A549 (cell line): ENCODE results near the gene ZNF530. TPM values are rescaled to one million over a fixed set of nuclear protein-coding genes. Genes with fewer than 3 reads are reported as not detected.

Experiments
- ATAC-seq, 2 experiments: fragments of 200-7000 bp in 1 of 2; fragments of >200 bp in 1 of 2; cut with Nextera tagmentation in 1 of 2; cut with Tn5 transposase in 1 of 2; 3 replicates each; pipeline versions ENCODE4 v1.8.0 to v1.9.1; 2018 to 2020; ENCODE audit warnings: mild to moderate bottlenecking in 1 of 2, moderate library complexity in 1 of 2
- CTCF ChIA-PET: fragments of 300-600 bp; sonication (Branson Sonifier 250); formaldehyde crosslinking; extraction: SDS; loops from one replicate; lab custom pipeline; 2021; ENCODE audit warnings: antibody characterized with exemption, inconsistent platforms; lab: Yijun Ruan, JAX
- POLR2A ChIA-PET: fragments of 350-600 bp; formaldehyde crosslinking; extraction: SDS; loops from one replicate; lab custom pipeline; 2021; ENCODE audit warnings: antibody characterized with exemption, inconsistent platforms; lab: Yijun Ruan, JAX
- DNase-seq, 2 experiments: peaks; one replicate each; pipeline versions ENCODE4 v3.0.0 to v3.0.0-alpha.2; 2011 to 2016; ENCODE audit warnings: low read depth in 1 of 2, low spot score in 1 of 2
- FAIRE-seq: peaks from 2 replicates; lab custom pipeline; 2011; peaks lifted over from hg19 to GRCh38; lab: Jason Lieb, UNC
- H3K27ac ChIP-seq, 2 experiments: fragments of >200 bp; sonication (Bioruptor Twin); formaldehyde crosslinking; 3 replicates each; pipeline ENCODE4 v1.5.1; 2016 to 2017
- H3K4me1 ChIP-seq: fragments of >200 bp; sonication (Bioruptor Twin); formaldehyde crosslinking; 3 replicates; pipeline ENCODE4 v1.6.1; 2016
- H3K4me2 ChIP-seq: fragments of >200 bp; sonication (Bioruptor Twin); formaldehyde crosslinking; 3 replicates; pipeline ENCODE4 v1.6.1; 2016
- H3K4me3 ChIP-seq: fragments of >200 bp; sonication (Bioruptor Twin); formaldehyde crosslinking; 3 replicates; pipeline ENCODE4 v1.5.1; 2016
- H3K9me3 ChIP-seq: fragments of >200 bp; sonication (Bioruptor Twin); formaldehyde crosslinking; 3 replicates; pipeline ENCODE4 v1.6.1; 2016
- BHLHE40 ChIP-seq: IDR thresholded peaks from 2 replicates; pipeline ENCODE4 v1.6.1; 2012; ENCODE audit warnings: low read depth, low read length, inconsistent platforms
- CBX8 ChIP-seq: fragments of 200-600 bp; sonication (generic); IDR thresholded peaks from 2 replicates; pipeline ENCODE4 v1.6.1; 2016
- CEBPB ChIP-seq, 2 experiments: fragments of >200 bp in 1 of 2; sonication (Bioruptor Twin) in 1 of 2; formaldehyde crosslinking in 1 of 2; IDR thresholded peaks; 2 replicates each; pipeline ENCODE4 v1.6.1; 2012 to 2016
- CHD4 ChIP-seq: fragments of 200-600 bp; sonication (generic); IDR thresholded peaks from 2 replicates; pipeline ENCODE4 v1.6.1; 2016; ENCODE audit warnings: antibody characterized with exemption, mild to moderate bottlenecking, borderline replicate concordance
- EP300 ChIP-seq, 2 experiments: fragments of >200 bp; sonication (Bioruptor Twin); formaldehyde crosslinking; IDR thresholded peaks; 2 replicates in 1 of 2; 3 replicates in 1 of 2; pipeline ENCODE4 v1.6.1; 2016 to 2017
- ESRRA ChIP-seq: fragments of 150-350 bp; IDR thresholded peaks from 2 replicates; pipeline ENCODE4 v1.6.1; 2014; ENCODE audit warnings: mild to moderate bottlenecking, low read length, borderline replicate concordance
- FOSB ChIP-seq: fragments of 250-450 bp; sonication (Bioruptor Pico); IDR thresholded peaks from 2 replicates; pipeline ENCODE4 v1.5.0; 2020; ENCODE audit warnings: mild to moderate bottlenecking, moderate library complexity
- HDAC2 ChIP-seq: fragments of 200-600 bp; sonication (generic); IDR thresholded peaks from 2 replicates; pipeline ENCODE4 v1.6.1; 2016
- HEYL ChIP-seq: fragments of 250-450 bp; sonication (Bioruptor Pico); IDR thresholded peaks from 2 replicates; pipeline ENCODE4 v1.8.0; 2021; ENCODE audit warnings: mild to moderate bottlenecking, moderate library complexity
- JUN ChIP-seq, 2 experiments: fragments of >200 bp; sonication (Bioruptor Twin); formaldehyde crosslinking; IDR thresholded peaks; 2 replicates in 1 of 2; 3 replicates in 1 of 2; pipeline ENCODE4 v1.6.1; 2016 to 2017
- MYC ChIP-seq: IDR thresholded peaks from 2 replicates; pipeline ENCODE4 v1.6.1; 2012; ENCODE audit warnings: mild to moderate bottlenecking, inconsistent platforms, low read length, improper control_type of control experiment, borderline replicate concordance
- NPAS2 ChIP-seq: fragments of 250-450 bp; sonication (Bioruptor Pico); IDR thresholded peaks from 2 replicates; pipeline ENCODE4 v1.8.0; 2022; ENCODE audit warnings: mild to moderate bottlenecking, moderate library complexity, borderline replicate concordance
- PHF8 ChIP-seq: fragments of 200-600 bp; sonication (generic); IDR thresholded peaks from 2 replicates; pipeline ENCODE4 v1.6.1; 2016; ENCODE audit warnings: low read depth, mild to moderate bottlenecking, antibody characterized with exemption, moderate library complexity, borderline replicate concordance
- POLR2A ChIP-seq: IDR thresholded peaks from 2 replicates; pipeline ENCODE4 v1.6.1; 2012; ENCODE audit warnings: mild to moderate bottlenecking, low read length
- POLR2AphosphoS2 ChIP-seq: conservative IDR thresholded peaks from 2 replicates; pipeline ENCODE4 v1.6.1; 2012; ENCODE audit warnings: low read length, improper control_type of control experiment, inconsistent platforms
- RFX5 ChIP-seq: fragments of 450-650 bp; IDR thresholded peaks from 2 replicates; pipeline ENCODE4 v1.7.1; 2014; ENCODE audit warnings: antibody characterized with exemption, mild to moderate bottlenecking, moderate library complexity
- ZFP36 ChIP-seq: fragments of 450-650 bp; IDR thresholded peaks from 2 replicates; pipeline ENCODE4 v1.6.1; 2014; ENCODE audit warnings: borderline replicate concordance; ENCODE audit not compliant: partially characterized antibody
- WGBS: methylation state at CpG from one replicate; pipeline ENCODE4 v1.1.6; 2017; ENCODE audit errors: missing lambda C conversion rate; 5-methylcytosine and 5-hydroxymethylcytosine counted together
- polyA plus RNA-seq, 4 experiments: library from polyadenylated mRNA; depleted of rRNA in 3 of 4; stranded (reverse); fragments of >200 nt; fragmentation: RNase III in 1 of 4; extraction: RNeasy Plus Mini Kit Qiagen cat#74134 plus additional on column Dnase treatment in 1 of 4; gene quantifications; 2 replicates in 3 of 4; 3 replicates in 1 of 4; pipeline ENCODE4 v1.2.3, GENCODE V29; 2011 to 2017
- TF ChIP-seq, protein P1 (sequence below): fragments of 250-450 bp; sonication (Bioruptor Pico); IDR thresholded peaks from 2 replicates; pipeline ENCODE4 v1.5.0; 2020; ENCODE audit warnings: low read depth, mild to moderate bottlenecking, moderate library complexity
- TF ChIP-seq, protein P2 (sequence below): IDR thresholded peaks from 2 replicates; pipeline ENCODE4 v1.6.1; 2012; ENCODE audit warnings: low read depth, borderline replicate concordance
- TF ChIP-seq, protein P3 (sequence below): fragments of 200-600 bp; sonication (generic); IDR thresholded peaks from 2 replicates; pipeline ENCODE4 v1.6.1; 2016; ENCODE audit warnings: antibody characterized with exemption, mild to moderate bottlenecking, moderate library complexity
- TF ChIP-seq, protein P4 (sequence below): IDR thresholded peaks from 2 replicates; pipeline ENCODE4 v1.6.1; 2012
- TF ChIP-seq, protein P5 (sequence below): IDR thresholded peaks from 2 replicates; pipeline ENCODE4 v1.6.1; 2012
- TF ChIP-seq, protein P6 (sequence below): fragments of >200 bp; sonication (Bioruptor Twin); formaldehyde crosslinking; IDR thresholded peaks from 3 replicates; pipeline ENCODE4 v1.6.1; 2016

The ZNF530 gene
- polyA plus RNA-seq, 2 of the 4 experiments (the other 2 are of a cell fraction), result 4.9 to 5.9 TPM

DNA sequence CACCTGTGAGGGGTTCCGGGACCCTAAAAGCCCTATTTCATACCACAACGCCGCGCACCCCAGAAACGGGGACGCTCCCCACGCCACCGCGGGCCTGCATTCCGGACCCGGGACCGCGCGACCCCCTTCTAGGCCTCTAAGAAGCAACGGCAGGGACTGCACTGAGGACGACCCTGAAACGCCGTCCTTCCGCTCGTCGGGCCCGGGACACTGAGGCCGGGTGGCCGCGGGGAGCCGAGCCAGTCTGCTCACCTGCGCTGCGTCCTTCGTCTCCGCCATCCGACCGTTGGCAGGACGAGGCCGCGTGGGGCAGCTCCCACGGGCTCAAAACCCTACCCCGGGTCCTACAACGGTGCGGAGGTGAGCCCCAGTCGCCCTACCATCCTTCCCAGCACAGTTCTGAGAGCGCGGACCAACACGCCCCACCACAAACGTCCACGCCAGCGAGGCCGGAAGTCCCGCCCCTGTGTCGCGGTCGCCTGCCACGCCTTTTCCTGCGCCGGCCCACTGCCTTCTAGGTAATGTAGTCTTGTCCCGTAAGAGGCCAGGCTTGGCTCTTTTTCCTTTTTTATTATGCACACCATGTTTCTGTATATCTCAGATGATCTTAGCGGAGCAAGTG is 40.2 kb upstream of the ZNF530 start, which contains the start of gene ZNF550:
TSS of gene ZNF550 (minus strand) at position 460 of the 622 bp plus-strand sequence. CDS start at position 279, 181 bp downstream.
- ATAC-seq (peak; percentile 100), DNase-seq (peak; percentile 91 to 93), FAIRE-seq (no peak)
- ChIA-PET CTCF (no interaction called here), POLR2A (no interaction called here)
- Histone ChIP-seq H3K9me3 (peaks cover 91% of the 10 kb centered on the region), H3K27ac (peak within 1 kb of the TSS; percentile 67 to 85), H3K4me3 (peak within 1 kb of the TSS; percentile 86), H3K4me2 (peak within 1 kb of the TSS; percentile 80), H3K4me1 (no peaks in the 10 kb centered on the region)
- TF ChIP-seq PHF8, result peak; percentile 54; the same call in 1 of the 2 replicates
- no peak for TF ChIP-seq RFX5
- TF ChIP-seq ESRRA, result no peak
- TF ChIP-seq, protein P1, sequence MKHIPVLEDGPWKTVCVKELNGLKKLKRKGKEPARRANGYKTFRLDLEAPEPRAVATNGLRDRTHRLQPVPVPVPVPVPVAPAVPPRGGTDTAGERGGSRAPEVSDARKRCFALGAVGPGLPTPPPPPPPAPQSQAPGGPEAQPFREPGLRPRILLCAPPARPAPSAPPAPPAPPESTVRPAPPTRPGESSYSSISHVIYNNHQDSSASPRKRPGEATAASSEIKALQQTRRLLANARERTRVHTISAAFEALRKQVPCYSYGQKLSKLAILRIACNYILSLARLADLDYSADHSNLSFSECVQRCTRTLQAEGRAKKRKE (CRISPR knock-in tag), result no peak
- no peak for TF ChIP-seq HDAC2
- TF ChIP-seq MYC, result 0 out of 2 replicates have a peak, but pooled peaks have one; percentile 27
- TF ChIP-seq, protein P2, sequence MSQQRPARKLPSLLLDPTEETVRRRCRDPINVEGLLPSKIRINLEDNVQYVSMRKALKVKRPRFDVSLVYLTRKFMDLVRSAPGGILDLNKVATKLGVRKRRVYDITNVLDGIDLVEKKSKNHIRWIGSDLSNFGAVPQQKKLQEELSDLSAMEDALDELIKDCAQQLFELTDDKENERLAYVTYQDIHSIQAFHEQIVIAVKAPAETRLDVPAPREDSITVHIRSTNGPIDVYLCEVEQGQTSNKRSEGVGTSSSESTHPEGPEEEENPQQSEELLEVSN, result peak; percentile 37; the same call in 1 of the 2 replicates
- TF ChIP-seq EP300 (IDR thresholded peaks at IDR 0.05), result no peak
- TF ChIP-seq BHLHE40, result no peak
- TF ChIP-seq, protein P3, sequence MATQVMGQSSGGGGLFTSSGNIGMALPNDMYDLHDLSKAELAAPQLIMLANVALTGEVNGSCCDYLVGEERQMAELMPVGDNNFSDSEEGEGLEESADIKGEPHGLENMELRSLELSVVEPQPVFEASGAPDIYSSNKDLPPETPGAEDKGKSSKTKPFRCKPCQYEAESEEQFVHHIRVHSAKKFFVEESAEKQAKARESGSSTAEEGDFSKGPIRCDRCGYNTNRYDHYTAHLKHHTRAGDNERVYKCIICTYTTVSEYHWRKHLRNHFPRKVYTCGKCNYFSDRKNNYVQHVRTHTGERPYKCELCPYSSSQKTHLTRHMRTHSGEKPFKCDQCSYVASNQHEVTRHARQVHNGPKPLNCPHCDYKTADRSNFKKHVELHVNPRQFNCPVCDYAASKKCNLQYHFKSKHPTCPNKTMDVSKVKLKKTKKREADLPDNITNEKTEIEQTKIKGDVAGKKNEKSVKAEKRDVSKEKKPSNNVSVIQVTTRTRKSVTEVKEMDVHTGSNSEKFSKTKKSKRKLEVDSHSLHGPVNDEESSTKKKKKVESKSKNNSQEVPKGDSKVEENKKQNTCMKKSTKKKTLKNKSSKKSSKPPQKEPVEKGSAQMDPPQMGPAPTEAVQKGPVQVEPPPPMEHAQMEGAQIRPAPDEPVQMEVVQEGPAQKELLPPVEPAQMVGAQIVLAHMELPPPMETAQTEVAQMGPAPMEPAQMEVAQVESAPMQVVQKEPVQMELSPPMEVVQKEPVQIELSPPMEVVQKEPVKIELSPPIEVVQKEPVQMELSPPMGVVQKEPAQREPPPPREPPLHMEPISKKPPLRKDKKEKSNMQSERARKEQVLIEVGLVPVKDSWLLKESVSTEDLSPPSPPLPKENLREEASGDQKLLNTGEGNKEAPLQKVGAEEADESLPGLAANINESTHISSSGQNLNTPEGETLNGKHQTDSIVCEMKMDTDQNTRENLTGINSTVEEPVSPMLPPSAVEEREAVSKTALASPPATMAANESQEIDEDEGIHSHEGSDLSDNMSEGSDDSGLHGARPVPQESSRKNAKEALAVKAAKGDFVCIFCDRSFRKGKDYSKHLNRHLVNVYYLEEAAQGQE, result no peak
- TF ChIP-seq NPAS2 (CRISPR knock-in tag), result no peak
- TF ChIP-seq HEYL (CRISPR knock-in tag), result no peak
- TF ChIP-seq CBX8, result no peak
- TF ChIP-seq, protein P4, sequence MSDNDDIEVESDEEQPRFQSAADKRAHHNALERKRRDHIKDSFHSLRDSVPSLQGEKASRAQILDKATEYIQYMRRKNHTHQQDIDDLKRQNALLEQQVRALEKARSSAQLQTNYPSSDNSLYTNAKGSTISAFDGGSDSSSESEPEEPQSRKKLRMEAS, result peak; percentile 73
- TF ChIP-seq JUN (IDR thresholded peaks at IDR 0.05), result peak in 1 of 2 experiments; percentile 42; a peak in 1 of 5 replicates
- TF ChIP-seq, protein P5, sequence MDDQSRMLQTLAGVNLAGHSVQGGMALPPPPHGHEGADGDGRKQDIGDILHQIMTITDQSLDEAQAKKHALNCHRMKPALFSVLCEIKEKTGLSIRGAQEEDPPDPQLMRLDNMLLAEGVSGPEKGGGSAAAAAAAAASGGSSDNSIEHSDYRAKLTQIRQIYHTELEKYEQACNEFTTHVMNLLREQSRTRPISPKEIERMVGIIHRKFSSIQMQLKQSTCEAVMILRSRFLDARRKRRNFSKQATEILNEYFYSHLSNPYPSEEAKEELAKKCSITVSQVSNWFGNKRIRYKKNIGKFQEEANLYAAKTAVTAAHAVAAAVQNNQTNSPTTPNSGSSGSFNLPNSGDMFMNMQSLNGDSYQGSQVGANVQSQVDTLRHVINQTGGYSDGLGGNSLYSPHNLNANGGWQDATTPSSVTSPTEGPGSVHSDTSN, result no peak
- no peak for TF ChIP-seq FOSB (CRISPR knock-in tag)
- TF ChIP-seq ZFP36, result no peak
- peak; percentile 53 for TF ChIP-seq POLR2A
- no peak for TF ChIP-seq POLR2AphosphoS2
- TF ChIP-seq, protein P6, sequence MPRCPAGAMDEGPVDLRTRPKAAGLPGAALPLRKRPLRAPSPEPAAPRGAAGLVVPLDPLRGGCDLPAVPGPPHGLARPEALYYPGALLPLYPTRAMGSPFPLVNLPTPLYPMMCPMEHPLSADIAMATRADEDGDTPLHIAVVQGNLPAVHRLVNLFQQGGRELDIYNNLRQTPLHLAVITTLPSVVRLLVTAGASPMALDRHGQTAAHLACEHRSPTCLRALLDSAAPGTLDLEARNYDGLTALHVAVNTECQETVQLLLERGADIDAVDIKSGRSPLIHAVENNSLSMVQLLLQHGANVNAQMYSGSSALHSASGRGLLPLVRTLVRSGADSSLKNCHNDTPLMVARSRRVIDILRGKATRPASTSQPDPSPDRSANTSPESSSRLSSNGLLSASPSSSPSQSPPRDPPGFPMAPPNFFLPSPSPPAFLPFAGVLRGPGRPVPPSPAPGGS, result 0 out of 3 replicates have a peak, but pooled peaks have one; percentile 44
- no peak for TF ChIP-seq CHD4
- TF ChIP-seq CEBPB (IDR thresholded peaks at IDR 0.05), result no peak
- under 1% methylated on average over 42 of the region's 56 CpGs for WGBS
